Gastrocnemius medialis (tissue), 4 donors: ENCODE data around the gene EWSR1.

Experiments used
- POLR2A ChIP-seq, 2 donors: fragments of 450-650 bp; IDR thresholded peaks; one replicate each; pipeline ENCODE4 v1.6.1; 2017; ENCODE audit warnings: antibody characterized with exemption in 2 of 2, mild to moderate bottlenecking in 2 of 2, moderate library complexity in 2 of 2
- TF ChIP-seq, protein P1 (sequence below), 5 experiments: fragments of 450-650 bp in 3 of 5; fragments of 200-600 bp in 2 of 5; sonication (generic) in 2 of 5; IDR thresholded peaks in 4 of 5; conservative IDR thresholded peaks in 1 of 5; 1 replicate in 4 of 5; 2 replicates in 1 of 5; pipeline ENCODE4 v1.5.1; 2016 to 2019; ENCODE audit warnings: antibody characterized with exemption in 5 of 5, mild to moderate bottlenecking in 3 of 5, moderate library complexity in 3 of 5

DNA sequence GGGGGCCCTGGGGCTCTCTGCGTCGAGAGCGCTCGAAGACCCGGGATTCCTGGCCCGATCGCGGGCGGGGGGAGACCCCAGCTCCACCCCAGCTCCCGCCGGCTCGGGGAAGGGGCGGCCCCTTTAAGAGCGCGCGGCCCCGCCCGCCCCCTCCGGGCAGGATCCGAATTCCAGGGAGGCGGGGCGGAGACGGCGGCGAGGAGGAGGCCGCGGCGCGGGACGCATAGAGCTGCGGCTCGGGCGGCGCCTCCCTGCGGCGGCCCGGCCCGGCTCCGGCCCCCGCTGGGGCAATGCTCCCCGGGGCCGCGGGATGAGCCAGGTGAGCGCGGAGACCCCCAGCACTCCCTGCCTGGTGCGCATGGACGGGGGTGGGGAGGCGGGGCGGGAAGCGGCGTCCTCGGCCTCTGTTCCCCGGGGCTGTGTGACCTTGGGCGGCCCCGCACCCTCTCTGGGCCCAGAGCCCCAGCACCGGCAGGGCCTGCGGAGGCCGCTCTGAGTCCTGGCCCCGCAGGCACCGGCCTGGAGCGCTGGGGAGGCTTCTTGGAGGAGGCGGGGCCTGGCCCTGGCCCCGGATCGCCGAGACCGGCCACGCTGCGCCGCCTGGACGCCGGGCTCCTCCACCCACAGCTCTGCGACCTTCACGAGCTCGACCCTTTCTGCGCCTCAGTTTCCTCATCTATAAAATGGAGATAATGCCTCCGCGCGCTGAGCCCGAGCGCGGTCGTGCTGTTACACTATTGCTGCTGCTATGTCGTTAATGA, 38.9 kb downstream of the EWSR1 start:
- TF ChIP-seq, protein P1, sequence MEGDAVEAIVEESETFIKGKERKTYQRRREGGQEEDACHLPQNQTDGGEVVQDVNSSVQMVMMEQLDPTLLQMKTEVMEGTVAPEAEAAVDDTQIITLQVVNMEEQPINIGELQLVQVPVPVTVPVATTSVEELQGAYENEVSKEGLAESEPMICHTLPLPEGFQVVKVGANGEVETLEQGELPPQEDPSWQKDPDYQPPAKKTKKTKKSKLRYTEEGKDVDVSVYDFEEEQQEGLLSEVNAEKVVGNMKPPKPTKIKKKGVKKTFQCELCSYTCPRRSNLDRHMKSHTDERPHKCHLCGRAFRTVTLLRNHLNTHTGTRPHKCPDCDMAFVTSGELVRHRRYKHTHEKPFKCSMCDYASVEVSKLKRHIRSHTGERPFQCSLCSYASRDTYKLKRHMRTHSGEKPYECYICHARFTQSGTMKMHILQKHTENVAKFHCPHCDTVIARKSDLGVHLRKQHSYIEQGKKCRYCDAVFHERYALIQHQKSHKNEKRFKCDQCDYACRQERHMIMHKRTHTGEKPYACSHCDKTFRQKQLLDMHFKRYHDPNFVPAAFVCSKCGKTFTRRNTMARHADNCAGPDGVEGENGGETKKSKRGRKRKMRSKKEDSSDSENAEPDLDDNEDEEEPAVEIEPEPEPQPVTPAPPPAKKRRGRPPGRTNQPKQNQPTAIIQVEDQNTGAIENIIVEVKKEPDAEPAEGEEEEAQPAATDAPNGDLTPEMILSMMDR (IDR thresholded peaks at IDR 0.05 in 4 of 5, conservative IDR thresholded peaks at IDR 0.05 in 1 of 5), result peak in 1 of 5 experiments; percentile 41
- peak; percentile 59 to 60 for TF ChIP-seq POLR2A (IDR thresholded peaks at IDR 0.05)
